Large intestine (tissue), 3 donors: ENCODE results near the gene SNX17. TPM values are rescaled to one million over a fixed set of nuclear protein-coding genes. Genes with fewer than 3 reads are reported as not detected.

ENCODE experiments used
- DNase-seq, 2 donors: peaks; one replicate each; pipeline versions ENCODE4 v3.0.0 to v3.0.0-alpha.2; 2013
- H3K27ac ChIP-seq: one replicate; pipeline ENCODE4 v1.5.1; 2013; ENCODE audit warnings: low read length
- H3K27me3 ChIP-seq: 2 replicates; pipeline ENCODE4 v1.6.1; 2013; ENCODE audit warnings: low read length; ENCODE audit not compliant: control insufficient read depth, insufficient read depth
- H3K36me3 ChIP-seq: 2 replicates; pipeline ENCODE4 v1.6.1; 2013; ENCODE audit warnings: low read length; ENCODE audit not compliant: control insufficient read depth, insufficient read depth
- H3K4me1 ChIP-seq: one replicate; pipeline ENCODE4 v1.6.1; 2013; ENCODE audit warnings: low read length; ENCODE audit not compliant: control insufficient read depth, insufficient read depth
- H3K4me3 ChIP-seq: one replicate; pipeline ENCODE4 v1.5.1; 2013; ENCODE audit warnings: low read length
- H3K9me3 ChIP-seq: one replicate; pipeline ENCODE4 v1.6.1; 2013; ENCODE audit warnings: mild to moderate bottlenecking, low read depth, low read length, moderate library complexity; ENCODE audit not compliant: control insufficient read depth
- WGBS: methylation state at CpG from one replicate; pipeline ENCODE4 v1.1.5; 2013; ENCODE audit warnings: low lambda C conversion rate; ENCODE audit not compliant: insufficient coverage; 5-methylcytosine and 5-hydroxymethylcytosine counted together
- polyA plus RNA-seq: library from polyadenylated mRNA; unstranded; fragments of 120-200 nt; gene quantifications from one replicate; pipeline ENCODE4 v1.2.1, GENCODE V29; 2013

The SNX17 gene
- polyA plus RNA-seq, 1 donor: 68.0 TPM

DNA sequence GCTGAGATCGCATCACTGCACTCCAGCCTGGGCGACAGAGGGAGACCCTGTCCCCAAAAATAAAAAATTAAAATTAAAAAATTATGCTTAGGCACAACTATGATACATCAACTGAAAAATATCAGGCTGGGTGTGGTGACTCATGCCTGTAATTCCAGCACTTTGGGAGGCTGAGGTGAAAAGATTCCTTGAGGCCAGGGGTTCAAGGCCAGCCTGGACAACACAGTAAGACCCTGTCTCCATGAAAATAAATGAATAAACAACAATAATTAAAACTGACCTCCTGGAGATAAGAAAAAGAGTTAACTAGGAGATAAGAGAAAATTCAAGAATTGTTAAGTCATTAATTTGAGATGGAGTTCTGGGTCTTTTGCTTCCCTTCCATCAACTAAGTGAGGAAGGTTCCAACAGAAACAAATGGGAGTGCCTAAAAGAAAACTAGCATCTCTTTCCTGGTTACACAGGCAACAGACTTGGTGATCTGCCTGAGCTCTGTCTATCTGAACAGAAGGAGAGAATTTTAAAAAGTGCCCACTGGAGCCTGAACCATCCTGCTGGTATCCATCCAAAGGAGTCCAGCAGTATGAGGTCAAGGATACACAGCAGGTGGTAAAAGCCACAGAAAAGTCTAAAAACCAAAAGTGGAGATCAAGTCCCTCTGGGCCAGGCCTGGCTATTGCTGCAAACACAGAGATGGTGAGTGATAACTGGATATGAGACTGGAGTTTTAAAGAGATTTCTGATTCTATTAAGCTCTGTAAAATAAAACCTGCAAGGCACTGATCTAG, 30.1 kb downstream of the SNX17 start:
- Histone ChIP-seq H3K4me1 (no peaks in the 10 kb centered on the region), H3K27me3 (no peaks in the 10 kb centered on the region), H3K27ac (no peak overlapping the region), H3K36me3 (no peaks in the 10 kb centered on the region), H3K9me3 (no peaks in the 10 kb centered on the region), H3K4me3 (no peak overlapping the region)
- no CpG with 5 or more reads among the region's 2 CpGs for WGBS
- DNase-seq: no peak

DNA sequence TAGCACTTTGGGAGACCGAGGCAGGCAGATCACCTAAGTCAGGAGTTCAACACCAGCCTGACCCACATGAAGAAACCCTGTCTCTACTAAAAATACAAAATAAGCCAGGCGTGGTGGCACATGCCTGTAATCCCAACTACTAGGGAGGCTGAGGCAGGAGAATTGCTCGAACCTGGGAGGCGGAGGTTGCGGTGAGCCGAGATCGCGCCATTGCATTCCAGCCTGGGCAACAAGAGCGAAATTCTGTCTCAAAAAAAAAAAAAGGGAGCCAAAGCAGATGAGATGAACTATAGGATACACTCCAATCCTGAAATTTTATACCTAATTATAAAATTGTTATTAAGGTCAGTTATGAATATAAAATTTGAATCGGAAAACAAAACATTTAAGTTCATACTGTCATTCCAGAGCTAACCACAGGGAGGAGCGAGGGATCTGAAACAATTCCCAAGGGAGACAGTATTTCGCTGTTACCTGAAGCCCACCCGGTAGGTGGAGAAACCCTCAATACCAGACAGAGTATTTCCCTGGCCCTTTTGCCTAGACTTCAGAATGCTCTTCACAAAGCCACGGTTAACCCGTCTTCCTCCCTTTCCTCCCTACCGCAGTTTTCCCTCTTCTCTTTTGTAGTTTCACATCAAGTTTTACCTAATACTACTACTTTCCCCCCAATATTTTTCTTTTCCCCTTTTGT, 37.5 kb downstream of the SNX17 start:
- Histone ChIP-seq H3K4me1 (peaks cover 6% of the 10 kb centered on the region), H3K4me3 (peak overlapping the region; percentile 79), H3K27me3 (no peaks in the 10 kb centered on the region), H3K27ac (no peak overlapping the region), H3K9me3 (no peaks in the 10 kb centered on the region), H3K36me3 (no peaks in the 10 kb centered on the region)
- DNase-seq: peak in 1 of 2 donors; percentile 39
- WGBS: 0% methylated on average over 4 of the region's 16 CpGs

DNA sequence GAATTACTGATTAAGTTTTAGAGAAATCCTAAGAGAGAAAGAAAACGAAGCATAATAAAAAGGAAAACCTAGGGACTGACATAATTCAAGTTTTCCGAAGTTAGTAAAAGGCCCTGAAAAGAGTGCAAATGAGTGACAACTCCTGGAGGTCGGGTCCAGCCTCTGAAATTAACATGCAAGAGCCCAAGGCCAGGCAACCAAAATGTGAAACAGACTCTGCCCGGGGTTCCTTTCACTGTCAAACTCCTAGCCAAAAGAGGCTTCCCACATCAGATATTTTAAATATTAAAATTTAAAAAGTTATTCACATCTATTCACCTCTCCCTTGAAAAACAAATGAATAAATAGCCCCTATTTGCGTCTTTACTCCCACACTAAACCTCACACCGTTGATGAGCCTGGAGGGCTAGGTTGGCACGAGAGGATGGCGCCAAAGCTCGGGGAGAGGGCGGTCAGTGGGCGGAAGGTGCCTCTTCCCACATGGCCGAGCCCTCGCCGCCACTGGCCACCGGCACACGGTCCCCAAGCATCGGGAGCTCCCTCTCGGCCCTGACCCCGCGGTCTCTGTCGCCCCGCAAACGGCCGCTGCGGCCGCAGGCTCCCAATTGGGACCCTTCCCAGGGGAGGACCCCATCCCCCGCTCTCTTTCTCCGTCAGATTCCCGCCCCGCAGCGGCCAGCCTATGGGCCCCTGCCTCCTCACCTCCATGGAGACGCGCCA, 38.3 kb downstream of the SNX17 start:
- DNase-seq: no peak
- Histone ChIP-seq H3K27me3 (no peaks in the 10 kb centered on the region), H3K27ac (peak overlapping the region; percentile 55), H3K36me3 (no peaks in the 10 kb centered on the region), H3K4me3 (peak overlapping the region; percentile 79), H3K4me1 (peaks cover 6% of the 10 kb centered on the region), H3K9me3 (no peaks in the 10 kb centered on the region)
- WGBS: 0% methylated on average over 1 of the region's 33 CpGs

DNA sequence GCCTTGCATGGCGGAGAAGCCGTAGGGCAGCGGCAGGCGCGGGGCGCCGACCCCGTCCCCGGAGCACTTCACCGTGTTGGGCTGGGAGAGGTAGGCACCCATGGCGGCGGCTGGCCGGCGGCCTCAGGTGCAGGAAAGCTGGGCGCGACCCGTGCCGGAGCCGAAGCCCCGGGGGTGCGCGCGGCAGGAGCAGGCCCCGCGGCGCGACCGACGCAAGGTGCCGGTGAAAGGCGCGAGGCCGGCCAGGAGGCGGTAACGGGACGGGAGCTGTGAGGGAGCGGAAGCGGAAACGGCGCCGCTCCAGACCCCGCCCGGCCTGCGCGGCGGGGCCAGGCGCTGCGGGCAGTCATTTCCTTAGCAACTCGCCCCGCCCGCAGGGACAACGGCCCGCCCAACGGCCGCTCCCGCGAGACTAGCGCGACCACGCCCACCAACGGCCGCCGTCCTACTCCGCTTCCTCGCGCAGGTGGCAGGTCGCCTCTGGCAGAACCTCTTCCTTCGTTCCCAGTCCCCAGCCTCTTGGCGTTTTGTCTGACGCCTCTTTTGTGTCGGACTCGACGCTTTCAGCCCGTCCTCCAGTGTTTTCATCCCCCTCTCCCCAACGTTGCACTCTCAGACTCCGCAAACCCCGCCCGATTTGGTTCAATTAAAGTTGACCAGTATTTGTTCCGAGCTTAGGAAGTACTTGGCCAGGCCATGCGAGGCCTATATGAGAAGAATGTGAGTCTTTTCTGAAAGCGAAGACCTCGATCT, 39.1 kb downstream of the SNX17 start, which contains the start of gene PPM1G:
Gene PPM1G (minus strand): TSS at position 271 of the 753 bp plus-strand sequence. CDS start 169 bp downstream, at position 102.
- Histone ChIP-seq H3K27ac (peak within 1 kb of the TSS; percentile 92), H3K36me3 (no peaks in the 10 kb centered on the region), H3K4me1 (peaks cover 6% of the 10 kb centered on the region), H3K27me3 (no peaks in the 10 kb centered on the region), H3K9me3 (no peaks in the 10 kb centered on the region), H3K4me3 (peak within 1 kb of the TSS; percentile 79)
- WGBS: 0% methylated on average over 1 of the region's 82 CpGs
- peak; percentile 95 to 97 for DNase-seq

DNA sequence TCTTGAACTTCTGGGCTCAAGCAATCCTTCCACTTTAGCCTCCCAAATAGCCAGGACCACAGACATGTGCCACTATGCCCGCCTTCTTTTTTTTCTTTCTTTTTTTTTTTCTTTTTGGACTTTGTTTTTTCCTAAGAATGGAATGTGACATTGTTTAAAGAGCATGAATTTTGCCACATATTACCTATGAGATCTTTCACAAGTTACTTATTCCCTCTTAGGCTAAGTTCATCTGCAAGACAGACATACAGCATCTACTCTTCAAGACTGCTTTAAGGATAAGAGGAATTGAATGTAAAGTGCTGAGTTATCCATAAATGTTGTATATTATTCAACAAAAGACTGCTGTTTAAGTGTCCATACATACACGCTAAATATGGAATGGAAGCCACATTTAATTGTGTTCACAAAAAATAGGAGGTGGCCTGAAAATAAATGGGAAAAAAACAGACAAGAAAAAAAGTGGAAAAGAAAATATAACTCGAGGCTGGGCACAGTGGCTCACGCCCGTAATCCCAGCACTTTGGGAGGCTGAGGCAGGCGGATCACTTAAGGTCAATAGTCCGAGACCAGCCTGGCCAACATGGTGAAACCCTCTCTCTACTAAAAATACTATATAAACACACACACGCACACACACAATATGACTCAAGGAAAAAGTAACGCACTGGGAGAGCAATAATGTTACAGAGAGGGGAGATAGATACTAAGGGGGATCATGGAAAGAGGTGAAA, 42.2 kb downstream of the SNX17 start:
- peaks cover 6% of the 10 kb centered on the region for H3K4me1 ChIP-seq
- 66% methylated on average over 5 of the region's 9 CpGs for WGBS
- H3K9me3 ChIP-seq: no peaks in the 10 kb centered on the region
- no peaks in the 10 kb centered on the region for H3K36me3 ChIP-seq
- H3K27me3 ChIP-seq: no peaks in the 10 kb centered on the region
- no peak overlapping the region for H3K4me3 ChIP-seq
- H3K27ac ChIP-seq: no peak overlapping the region
- peak in 1 of 2 donors; percentile 20 for DNase-seq

DNA sequence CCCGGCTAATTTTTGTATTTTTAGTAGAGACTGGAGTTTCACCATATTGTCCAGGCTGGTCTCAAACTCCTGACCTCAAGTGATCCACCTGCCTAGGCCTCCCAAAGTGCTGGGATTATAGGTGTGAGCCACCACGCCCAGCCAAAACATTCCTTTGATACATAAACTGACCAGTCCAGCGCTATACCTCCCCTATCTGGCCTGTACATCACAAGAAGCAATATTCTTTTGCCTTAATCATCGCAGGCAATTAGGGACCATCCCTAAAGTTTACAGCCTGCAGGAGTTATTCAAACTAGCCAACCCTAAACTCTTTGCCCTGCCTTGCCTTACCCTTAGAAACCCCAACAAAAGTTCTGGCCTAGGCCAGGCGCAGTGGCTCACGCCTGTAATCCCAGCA, 45.7 kb downstream of the SNX17 start:
- H3K4me3 ChIP-seq: no peak overlapping the region
- no CpG with 5 or more reads among the region's 6 CpGs for WGBS

DNA sequence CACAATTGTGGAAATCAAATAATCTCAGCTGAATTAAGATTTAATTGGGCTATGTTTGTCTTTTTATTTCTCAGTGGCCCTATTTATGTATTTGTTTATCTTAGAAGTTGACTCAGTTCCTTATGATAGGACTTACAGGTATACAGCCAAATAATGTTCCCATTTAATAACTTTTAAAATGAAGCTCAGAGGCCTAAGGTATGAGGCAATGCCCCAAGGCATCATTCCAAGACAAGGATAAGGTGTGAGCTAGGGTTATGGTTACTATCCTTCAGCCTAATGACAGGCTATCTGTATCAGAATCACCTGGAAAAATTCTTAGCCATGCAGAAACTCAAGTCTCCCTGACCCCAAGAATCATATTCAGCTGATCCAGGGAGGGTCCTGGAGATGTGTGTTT, 50.6 kb downstream of the SNX17 start:
- no peaks in the 10 kb centered on the region for H3K36me3 ChIP-seq
- no peaks in the 10 kb centered on the region for H3K9me3 ChIP-seq
- no peak overlapping the region for H3K4me3 ChIP-seq
- no peak for DNase-seq
- H3K4me1 ChIP-seq: peaks cover 5% of the 10 kb centered on the region
- no peak overlapping the region for H3K27ac ChIP-seq
- no peaks in the 10 kb centered on the region for H3K27me3 ChIP-seq

More for the DNA sequence above, 45.7 kb downstream of the SNX17 start:
- no peaks in the 10 kb centered on the region for H3K27me3 ChIP-seq
- no peak for DNase-seq
- no peaks in the 10 kb centered on the region for H3K4me1 ChIP-seq
- H3K36me3 ChIP-seq: no peaks in the 10 kb centered on the region
- no peak overlapping the region for H3K27ac ChIP-seq
- H3K9me3 ChIP-seq: no peaks in the 10 kb centered on the region

DNA sequence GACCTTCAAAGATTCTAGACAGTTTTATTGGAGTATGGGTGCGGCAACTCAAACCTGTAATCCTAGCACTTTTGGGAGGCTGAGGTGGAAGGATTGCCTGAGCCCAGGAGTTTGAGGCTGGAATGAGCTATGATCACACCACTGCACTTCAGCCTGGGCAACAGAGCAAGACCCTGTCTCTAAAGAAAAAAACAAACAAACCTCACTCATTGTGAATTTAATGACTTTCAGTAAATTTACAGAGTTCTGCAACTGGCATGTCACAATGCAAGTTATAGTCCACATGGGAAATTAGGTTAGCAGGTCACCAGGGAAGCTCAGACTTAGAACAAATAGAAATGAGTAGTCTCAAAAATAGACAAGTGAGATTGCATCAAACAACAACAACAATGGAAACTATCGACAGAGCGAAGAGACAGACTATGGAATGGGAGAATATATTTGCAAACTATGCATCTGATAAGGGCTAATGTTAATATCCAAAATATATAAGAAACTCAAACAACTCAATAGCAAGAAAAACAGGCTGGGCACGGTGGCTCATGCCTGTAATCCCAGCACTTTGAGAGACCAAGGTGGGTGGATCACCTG, 51.3 kb downstream of the SNX17 start:
- no peaks in the 10 kb centered on the region for H3K27me3 ChIP-seq
- peaks cover 5% of the 10 kb centered on the region for H3K4me1 ChIP-seq
- WGBS: no CpG with 5 or more reads among the region's 4 CpGs
- no peak overlapping the region for H3K4me3 ChIP-seq
- H3K36me3 ChIP-seq: no peaks in the 10 kb centered on the region
- no peak overlapping the region for H3K27ac ChIP-seq
- DNase-seq: no peak
- H3K9me3 ChIP-seq: no peaks in the 10 kb centered on the region

DNA sequence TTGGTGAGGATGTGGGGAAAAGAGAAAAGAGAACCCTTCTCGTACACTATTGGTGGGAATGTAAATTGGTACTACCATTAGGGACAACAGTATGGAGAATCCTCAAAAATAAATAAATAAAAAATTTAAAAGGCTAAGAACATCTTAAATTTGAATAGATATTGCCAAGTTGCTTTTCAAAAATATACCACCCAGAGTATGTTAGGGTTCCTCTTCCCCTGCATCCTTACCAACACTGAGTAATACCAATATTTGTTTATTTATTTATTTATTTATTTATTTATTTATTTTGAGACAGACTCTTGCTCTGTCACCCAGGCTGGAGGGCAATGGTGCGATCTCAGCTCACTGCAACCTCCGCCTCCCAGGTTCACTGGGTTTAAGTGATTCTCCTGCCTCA, 52.5 kb downstream of the SNX17 start:
- H3K36me3 ChIP-seq: no peaks in the 10 kb centered on the region
- DNase-seq: no peak
- no peaks in the 10 kb centered on the region for H3K9me3 ChIP-seq
- peaks cover 5% of the 10 kb centered on the region for H3K4me1 ChIP-seq
- no peaks in the 10 kb centered on the region for H3K27me3 ChIP-seq
- H3K27ac ChIP-seq: no peak overlapping the region
- 100% methylated on average over 1 of the region's 3 CpGs for WGBS
- no peak overlapping the region for H3K4me3 ChIP-seq
